LHCN-M2 (cell line): ENCODE results near the gene CHAC2. TPM values are rescaled to one million over a fixed set of nuclear protein-coding genes. Genes with fewer than 3 reads are reported as not detected.
"Not testable (repeated sequence)": the region's sequence is repeated elsewhere in the genome, so short reads cannot be mapped to it uniquely, and the experiment has no call there.

Experiments used
- DNase-seq: peaks from one replicate; pipeline ENCODE4 v3.0.0-alpha.2; 2012; ENCODE audit warnings: low read depth
- polyA plus RNA-seq: library from polyadenylated mRNA; unstranded; fragments of >200 nt; gene quantifications from one replicate; pipeline ENCODE4 v1.2.1, GENCODE V29; 2012; ENCODE audit warnings: missing spikeins
- total RNA-seq: library from RNA; depleted of rRNA; stranded (reverse); fragments of >200 nt; gene quantifications from 2 replicates; pipeline ENCODE4 v1.2.3, GENCODE V29; 2014; rRNA removed

Gene CHAC2
- 14.2 and 20.1 TPM in 2 replicates for total RNA-seq
- 2.7 TPM for polyA plus RNA-seq

GRCh38 chr2:53767405-53768241 lies at the start of gene CHAC2:
CHAC2 (plus strand) TSS chr2:53767804; CDS start chr2:53767887, 83 bp downstream.
- peak; percentile 77 for DNase-seq

GRCh38 chr2:53720944-53721343 lies 46.7 kb upstream of the CHAC2 start:
- not testable (repeated sequence) for DNase-seq

- DNase-seq = peak; percentile 67
Observed at GRCh38 chr2:53724536-53724935, 43.1 kb upstream of the CHAC2 start.

GRCh38 chr2:53725662-53726061 lies 41.9 kb upstream of the CHAC2 start:
- no peak for DNase-seq

GRCh38 chr2:53727921-53728320 lies 39.7 kb upstream of the CHAC2 start:
- no peak for DNase-seq

- no peak for DNase-seq
Observed at GRCh38 chr2:53729143-53729762, 38.4 kb upstream of the CHAC2 start.

- no peak for DNase-seq
Observed at GRCh38 chr2:53737091-53737490, 30.5 kb upstream of the CHAC2 start.

- no peak for DNase-seq
Observed at GRCh38 chr2:53739032-53739431, 28.6 kb upstream of the CHAC2 start.

- DNase-seq = peak; percentile 50
Observed at GRCh38 chr2:53740170-53740569, 27.4 kb upstream of the CHAC2 start.

GRCh38 chr2:53744395-53745065 lies 23.1 kb upstream of the CHAC2 start:
- peak; percentile 20 for DNase-seq

GRCh38 chr2:53750041-53750768 lies 17.4 kb upstream of the CHAC2 start:
- DNase-seq = no peak

- peak; percentile 61 for DNase-seq
Observed at GRCh38 chr2:53751728-53752127, 15.9 kb upstream of the CHAC2 start.

GRCh38 chr2:53752385-53752784 lies 15.2 kb upstream of the CHAC2 start:
- DNase-seq = no peak

GRCh38 chr2:53753041-53753440 lies 14.6 kb upstream of the CHAC2 start:
- no peak for DNase-seq

GRCh38 chr2:53755121-53755520 lies 12.5 kb upstream of the CHAC2 start:
- DNase-seq = no peak

GRCh38 chr2:53756644-53757043 lies 11.0 kb upstream of the CHAC2 start:
- no peak for DNase-seq

GRCh38 chr2:53757206-53757605 lies 10.4 kb upstream of the CHAC2 start:
- DNase-seq = not testable (repeated sequence)

- no peak for DNase-seq
Observed at GRCh38 chr2:53765767-53766166, 1.8 kb upstream of the CHAC2 start.

- peak; percentile 61 for DNase-seq
Observed at GRCh38 chr2:53768242-53768542, 588 bp downstream of the CHAC2 start.

- no peak for DNase-seq
Observed at GRCh38 chr2:53769318-53769945, 1.8 kb downstream of the CHAC2 start.

- no peak for DNase-seq
Observed at GRCh38 chr2:53770264-53770663, 2.7 kb downstream of the CHAC2 start.
